ENCODE measurements around the gene MSH6. TPM values are rescaled to one million over a fixed set of nuclear protein-coding genes. Genes with fewer than 3 reads are reported as not detected.

MSH6 gene
- total and polyA plus RNA-seq, 11 donors, result 5.3 to 40.7 (median 22.5) TPM

DNA sequence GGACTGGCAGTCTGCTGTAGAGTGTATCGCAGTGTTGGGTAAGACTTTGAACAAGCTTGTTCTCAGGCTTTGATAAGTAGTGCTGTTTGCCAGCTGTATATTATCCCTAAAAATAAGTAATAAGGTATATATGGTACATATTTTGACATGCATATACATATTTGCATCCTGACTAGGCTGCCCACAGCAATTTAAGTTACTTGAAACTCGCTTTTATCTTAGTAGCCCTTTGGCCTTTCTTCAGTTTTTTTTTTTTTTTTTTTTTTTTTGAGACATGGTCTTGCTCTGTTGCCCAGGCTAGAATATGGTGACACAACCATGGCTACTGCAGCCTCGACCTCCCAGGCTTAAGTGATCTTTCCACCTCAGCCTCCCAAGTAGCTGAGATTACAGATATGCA is 18.2 kb downstream of the MSH6 start:
- intact Hi-C loops (cut with DNase I), result loop anchor here in 1 of 10 donors (10.0 kb wide), 1 partner anchor 104 kb away; the partner anchor contains the start of gene FBXO11
- H3K27ac ChIP-seq, result no peak overlapping the region
- DNase-seq (no peak), ATAC-seq (no peak)
- H3K4me3 ChIP-seq, result no peak overlapping the region
- peaks cover 0 to 15% (median 9%) of the 10 kb centered on the region in 12 donors for H3K9me3 ChIP-seq
- H3K27me3 ChIP-seq, result no peaks in the 10 kb centered on the region
- 74 to 94% (median 93%) methylated on average over 3 of the region's 3 CpGs for WGBS, 4 donors
- no peak for TF ChIP-seq POLR2A (IDR thresholded peaks at IDR 0.05)
- TF ChIP-seq, protein P1, sequence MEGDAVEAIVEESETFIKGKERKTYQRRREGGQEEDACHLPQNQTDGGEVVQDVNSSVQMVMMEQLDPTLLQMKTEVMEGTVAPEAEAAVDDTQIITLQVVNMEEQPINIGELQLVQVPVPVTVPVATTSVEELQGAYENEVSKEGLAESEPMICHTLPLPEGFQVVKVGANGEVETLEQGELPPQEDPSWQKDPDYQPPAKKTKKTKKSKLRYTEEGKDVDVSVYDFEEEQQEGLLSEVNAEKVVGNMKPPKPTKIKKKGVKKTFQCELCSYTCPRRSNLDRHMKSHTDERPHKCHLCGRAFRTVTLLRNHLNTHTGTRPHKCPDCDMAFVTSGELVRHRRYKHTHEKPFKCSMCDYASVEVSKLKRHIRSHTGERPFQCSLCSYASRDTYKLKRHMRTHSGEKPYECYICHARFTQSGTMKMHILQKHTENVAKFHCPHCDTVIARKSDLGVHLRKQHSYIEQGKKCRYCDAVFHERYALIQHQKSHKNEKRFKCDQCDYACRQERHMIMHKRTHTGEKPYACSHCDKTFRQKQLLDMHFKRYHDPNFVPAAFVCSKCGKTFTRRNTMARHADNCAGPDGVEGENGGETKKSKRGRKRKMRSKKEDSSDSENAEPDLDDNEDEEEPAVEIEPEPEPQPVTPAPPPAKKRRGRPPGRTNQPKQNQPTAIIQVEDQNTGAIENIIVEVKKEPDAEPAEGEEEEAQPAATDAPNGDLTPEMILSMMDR (IDR thresholded peaks at IDR 0.05), result no peak
- peaks cover 0 to 18% (median 0%) of the 10 kb centered on the region in 12 donors for H3K4me1 ChIP-seq
- peaks cover 3 to 100% (median 100%) of the 10 kb centered on the region in 9 donors for H3K36me3 ChIP-seq

DNA sequence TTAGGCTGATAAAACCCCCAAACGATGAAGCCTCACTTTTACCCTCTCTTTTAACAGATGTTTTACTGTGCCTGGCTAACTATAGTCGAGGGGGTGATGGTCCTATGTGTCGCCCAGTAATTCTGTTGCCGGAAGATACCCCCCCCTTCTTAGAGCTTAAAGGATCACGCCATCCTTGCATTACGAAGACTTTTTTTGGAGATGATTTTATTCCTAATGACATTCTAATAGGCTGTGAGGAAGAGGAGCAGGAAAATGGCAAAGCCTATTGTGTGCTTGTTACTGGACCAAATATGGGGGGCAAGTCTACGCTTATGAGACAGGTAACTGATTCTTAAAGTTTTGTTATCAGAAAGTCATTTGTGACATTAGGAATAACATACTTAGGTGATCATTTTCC is 20.4 kb downstream of the MSH6 start:
- Histone ChIP-seq H3K4me1 (peaks cover 0 to 26% (median 0%) of the 10 kb centered on the region in 12 donors), H3K27me3 (no peaks in the 10 kb centered on the region), H3K36me3 (peaks cover 6 to 100% (median 100%) of the 10 kb centered on the region in 9 donors), H3K9me3 (peaks cover 0 to 15% (median 9%) of the 10 kb centered on the region in 12 donors), H3K27ac (no peak overlapping the region), H3K4me3 (no peak overlapping the region)
- intact Hi-C loops (cut with DNase I), result loop anchor here in 1 of 10 donors (10.0 kb wide), 1 partner anchor 101 kb away; the partner anchor contains the start of gene FBXO11
- 97 to 99% (median 98%) methylated on average over 7 of the region's 7 CpGs for WGBS, 4 donors
- no peak for ATAC-seq
- DNase-seq, result no peak
- TF ChIP-seq, protein P1 (IDR thresholded peaks at IDR 0.05), result no peak

DNA sequence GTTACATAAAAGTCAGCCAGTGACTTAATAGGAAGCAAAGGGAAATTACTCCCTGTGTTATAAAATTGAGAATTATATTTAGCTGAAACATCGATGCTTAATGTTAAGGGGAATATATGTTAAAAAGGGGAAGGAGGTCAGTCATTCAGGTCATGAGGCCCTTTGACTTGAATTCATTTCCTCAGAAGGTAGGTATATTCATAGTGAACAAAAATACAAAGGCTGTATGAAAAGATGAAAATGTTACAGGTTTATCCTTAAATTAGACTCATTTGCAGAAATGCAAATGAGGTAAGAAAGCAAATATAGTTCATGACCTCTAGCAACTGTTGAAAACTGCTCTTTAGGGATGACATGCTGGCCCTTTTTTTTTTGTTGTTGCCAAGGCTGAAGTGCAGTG is 20.8 kb downstream of the MSH6 start:
- 89 to 99% (median 94%) methylated on average over 1 of the region's 1 CpG for WGBS, 4 donors
- intact Hi-C loops (cut with DNase I), result loop anchor here in 1 of 10 donors (10.0 kb wide), 1 partner anchor 101 kb away; the partner anchor contains the start of gene FBXO11
- H3K4me1 ChIP-seq, result peaks cover 0 to 26% (median 0%) of the 10 kb centered on the region in 12 donors
- no peak for ATAC-seq
- peaks cover 6 to 100% (median 100%) of the 10 kb centered on the region in 9 donors for H3K36me3 ChIP-seq
- no peak overlapping the region for H3K4me3 ChIP-seq
- no peak overlapping the region for H3K27ac ChIP-seq
- DNase-seq, result no peak
- TF ChIP-seq, protein P1 (IDR thresholded peaks at IDR 0.05), result no peak
- no peak for TF ChIP-seq POLR2A (IDR thresholded peaks at IDR 0.05)
- H3K9me3 ChIP-seq, result peaks cover 0 to 15% (median 9%) of the 10 kb centered on the region in 12 donors
- no peaks in the 10 kb centered on the region for H3K27me3 ChIP-seq

DNA sequence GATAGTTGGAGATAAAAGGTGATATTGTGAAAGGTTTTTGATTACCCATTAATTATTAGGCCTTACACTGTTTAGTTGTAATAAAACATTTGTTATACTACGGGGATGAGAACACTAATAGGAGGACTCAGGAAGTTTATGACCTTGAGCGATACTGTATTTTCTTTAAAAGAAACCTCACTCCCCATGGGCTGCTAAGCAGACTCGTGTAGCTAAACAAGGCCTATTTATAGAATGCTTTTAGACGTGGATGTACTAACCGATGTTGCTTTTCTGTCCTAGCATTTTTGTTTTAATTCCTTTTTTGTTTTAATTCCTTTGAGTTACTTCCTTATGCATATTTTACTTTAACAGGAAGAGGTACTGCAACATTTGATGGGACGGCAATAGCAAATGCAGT is 22.9 kb downstream of the MSH6 start:
- Histone ChIP-seq H3K27me3 (no peaks in the 10 kb centered on the region), H3K4me3 (no peak overlapping the region), H3K36me3 (peaks cover 6 to 100% (median 93%) of the 10 kb centered on the region in 9 donors), H3K9me3 (peaks cover 0 to 15% (median 9%) of the 10 kb centered on the region in 12 donors), H3K4me1 (peaks cover 0 to 13% (median 0%) of the 10 kb centered on the region in 12 donors), H3K27ac (peak overlapping the region in 1 of 12 donors; percentile 32)
- TF ChIP-seq POLR2A (IDR thresholded peaks at IDR 0.05), result no peak
- TF ChIP-seq, protein P1 (IDR thresholded peaks at IDR 0.05), result no peak
- ATAC-seq, result peak in 1 of 4 donors; percentile 53
- 35 to 49% (median 46%) methylated on average over 6 of the region's 6 CpGs for WGBS, 4 donors
- no peak for DNase-seq
- intact Hi-C loops (cut with DNase I), result loop anchor here in 1 of 10 donors (10.0 kb wide), 1 partner anchor 99 kb away; the partner anchor contains the start of gene FBXO11

Data from heart left ventricle (tissue), 16 donors.